Measurements from ENCODE around the gene MYBPHL. TPM values are rescaled to one million over a fixed set of nuclear protein-coding genes. Genes with fewer than 3 reads are reported as not detected.

The MYBPHL gene, protein sequence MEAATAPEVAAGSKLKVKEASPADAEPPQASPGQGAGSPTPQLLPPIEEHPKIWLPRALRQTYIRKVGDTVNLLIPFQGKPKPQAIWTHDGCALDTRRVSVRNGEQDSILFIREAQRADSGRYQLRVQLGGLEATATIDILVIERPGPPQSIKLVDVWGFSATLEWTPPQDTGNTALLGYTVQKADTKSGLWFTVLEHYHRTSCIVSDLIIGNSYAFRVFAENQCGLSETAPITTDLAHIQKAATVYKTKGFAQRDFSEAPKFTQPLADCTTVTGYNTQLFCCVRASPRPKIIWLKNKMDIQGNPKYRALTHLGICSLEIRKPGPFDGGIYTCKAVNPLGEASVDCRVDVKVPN
- total RNA-seq (2014; rRNA removed; shearing (Covaris generic)): not detected in 2 replicates

- Histone ChIP-seq H3K4me1 (replicated peaks) (no peaks in the 10 kb centered on the region), H3K4me3 (no peak within 1 kb of the TSS), H3K27me3 (replicated peaks) (no peaks in the 10 kb centered on the region), H3K36me3 (no peaks in the 10 kb centered on the region), H3K27ac (no peak within 1 kb of the TSS), H3K9me3 (replicated peaks) (no peaks in the 10 kb centered on the region)
- no peak for DNase-seq (ENCODE audit: low read depth in 1 of 2, low spot score in 2 of 2)
Measured at GRCh38 chr1:109306832-109307273, at the start of gene MYBPHL. Gene MYBPHL (minus strand): TSS chr1:109307011. CDS start chr1:109306991, 20 bp downstream.

- Histone ChIP-seq H3K4me1 (replicated peaks) (peaks cover 12% of the 10 kb centered on the region), H3K27ac (no peak overlapping the region), H3K36me3 (no peaks in the 10 kb centered on the region), H3K27me3 (replicated peaks) (no peaks in the 10 kb centered on the region), H3K9me3 (replicated peaks) (no peaks in the 10 kb centered on the region), H3K4me3 (no peak overlapping the region)
- no peak for DNase-seq (ENCODE audit: low read depth in 1 of 2, low spot score in 2 of 2)
Measured at GRCh38 chr1:109356505-109356904, 49.7 kb upstream of the MYBPHL start.

- no peak for DNase-seq (ENCODE audit: low read depth in 1 of 2, low spot score in 2 of 2)
- H3K36me3 ChIP-seq: no peaks in the 10 kb centered on the region
- H3K9me3 ChIP-seq (replicated peaks): no peaks in the 10 kb centered on the region
- peaks cover 4% of the 10 kb centered on the region; the same call in 1 of the 2 replicates for H3K4me1 ChIP-seq (replicated peaks)
- no peak overlapping the region for H3K4me3 ChIP-seq
- no peaks in the 10 kb centered on the region for H3K27me3 ChIP-seq (replicated peaks)
- H3K27ac ChIP-seq: no peak overlapping the region
Measured at GRCh38 chr1:109354929-109355328, 48.1 kb upstream of the MYBPHL start.

- no peak for DNase-seq (ENCODE audit: low read depth in 1 of 2, low spot score in 2 of 2)
- Histone ChIP-seq H3K4me1 (replicated peaks) (peaks cover 3% of the 10 kb centered on the region; the same call in 1 of the 2 replicates), H3K27ac (no peak overlapping the region), H3K36me3 (no peaks in the 10 kb centered on the region), H3K9me3 (replicated peaks) (no peaks in the 10 kb centered on the region), H3K27me3 (replicated peaks) (no peaks in the 10 kb centered on the region), H3K4me3 (no peak overlapping the region)
Measured at GRCh38 chr1:109351457-109351856, 44.6 kb upstream of the MYBPHL start.

- no peak for DNase-seq (ENCODE audit: low read depth in 1 of 2, low spot score in 2 of 2)
- Histone ChIP-seq H3K36me3 (no peaks in the 10 kb centered on the region), H3K27me3 (replicated peaks) (no peaks in the 10 kb centered on the region), H3K9me3 (replicated peaks) (no peaks in the 10 kb centered on the region), H3K4me1 (replicated peaks) (no peaks in the 10 kb centered on the region), H3K4me3 (no peak overlapping the region), H3K27ac (no peak overlapping the region)
Measured at GRCh38 chr1:109350655-109351054, 43.8 kb upstream of the MYBPHL start.

GRCh38 chr1:109350182-109350581, 43.4 kb upstream of the MYBPHL start:
- Histone ChIP-seq H3K27me3 (replicated peaks) (no peaks in the 10 kb centered on the region), H3K36me3 (no peaks in the 10 kb centered on the region), H3K4me3 (no peak overlapping the region), H3K9me3 (replicated peaks) (no peaks in the 10 kb centered on the region), H3K4me1 (replicated peaks) (no peaks in the 10 kb centered on the region), H3K27ac (no peak overlapping the region)
- no peak for DNase-seq (ENCODE audit: low read depth in 1 of 2, low spot score in 2 of 2)

GRCh38 chr1:109347511-109347910, 40.7 kb upstream of the MYBPHL start:
- Histone ChIP-seq H3K36me3 (no peaks in the 10 kb centered on the region), H3K27me3 (replicated peaks) (no peaks in the 10 kb centered on the region), H3K9me3 (replicated peaks) (no peaks in the 10 kb centered on the region), H3K27ac (no peak overlapping the region), H3K4me3 (no peak overlapping the region), H3K4me1 (replicated peaks) (no peaks in the 10 kb centered on the region)
- DNase-seq (ENCODE audit: low read depth in 1 of 2, low spot score in 2 of 2): no peak

- Histone ChIP-seq H3K4me1 (replicated peaks) (no peaks in the 10 kb centered on the region), H3K27me3 (replicated peaks) (no peaks in the 10 kb centered on the region), H3K27ac (no peak overlapping the region), H3K9me3 (replicated peaks) (no peaks in the 10 kb centered on the region), H3K4me3 (no peak overlapping the region), H3K36me3 (no peaks in the 10 kb centered on the region)
- DNase-seq (ENCODE audit: low read depth in 1 of 2, low spot score in 2 of 2): no peak
Measured at GRCh38 chr1:109341944-109342930, 35.4 kb upstream of the MYBPHL start.

DNA sequence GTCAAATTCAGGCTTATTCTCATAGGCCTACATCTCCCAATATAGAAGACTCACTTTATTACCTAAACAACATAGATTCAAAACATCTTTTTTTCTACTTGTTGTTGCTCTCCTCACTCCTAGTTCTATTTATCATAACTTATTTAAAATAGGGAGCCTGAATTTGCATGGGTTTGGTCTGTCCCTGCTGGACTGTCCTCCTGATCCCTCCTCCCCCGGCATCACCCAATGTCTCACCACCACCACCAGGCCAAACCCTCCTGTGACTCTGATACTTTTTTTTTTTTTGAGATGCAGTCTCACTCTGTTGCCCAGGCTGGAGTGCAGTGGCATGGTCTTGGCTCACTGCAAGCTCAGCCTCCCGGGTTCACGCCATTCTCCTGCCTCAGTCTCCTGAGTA, 31.8 kb upstream of the MYBPHL start:
- DNase-seq (ENCODE audit: low read depth in 1 of 2, low spot score in 2 of 2): no peak
- H3K27me3 ChIP-seq (replicated peaks): no peaks in the 10 kb centered on the region

GRCh38 chr1:109338091-109338490, 31.3 kb upstream of the MYBPHL start:
- Histone ChIP-seq H3K36me3 (peaks cover 13% of the 10 kb centered on the region), H3K4me3 (no peak overlapping the region), H3K9me3 (replicated peaks) (no peaks in the 10 kb centered on the region), H3K27me3 (replicated peaks) (no peaks in the 10 kb centered on the region), H3K27ac (no peak overlapping the region), H3K4me1 (replicated peaks) (no peaks in the 10 kb centered on the region)
- no peak for DNase-seq (ENCODE audit: low read depth in 1 of 2, low spot score in 2 of 2)

More for the DNA sequence above, 31.8 kb upstream of the MYBPHL start:
- Histone ChIP-seq H3K4me1 (replicated peaks) (no peaks in the 10 kb centered on the region), H3K4me3 (no peak overlapping the region), H3K27ac (no peak overlapping the region), H3K9me3 (replicated peaks) (no peaks in the 10 kb centered on the region), H3K36me3 (peaks cover 13% of the 10 kb centered on the region)

DNA sequence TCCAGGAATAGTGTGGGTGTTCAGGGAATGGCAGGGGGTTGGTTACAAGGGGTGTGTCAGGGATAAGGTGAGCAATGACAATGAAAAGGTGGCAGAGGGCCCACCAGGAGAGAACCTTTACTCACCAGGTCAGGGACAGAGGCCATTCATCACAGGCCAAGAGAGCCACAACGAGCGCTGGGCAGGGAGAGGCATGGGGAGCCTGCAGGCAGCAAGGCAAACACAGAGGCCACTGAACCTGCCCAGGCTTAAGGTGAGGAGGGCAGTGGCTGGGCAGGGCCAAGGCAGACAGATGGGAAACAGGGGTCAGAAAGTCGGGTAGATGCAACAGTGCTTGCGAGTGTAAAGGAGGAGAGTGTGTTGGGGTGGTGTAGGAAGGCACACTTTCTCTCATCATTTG, 28.3 kb upstream of the MYBPHL start:
- Histone ChIP-seq H3K4me3 (no peak overlapping the region), H3K27ac (no peak overlapping the region), H3K36me3 (peaks cover 16% of the 10 kb centered on the region), H3K27me3 (replicated peaks) (no peaks in the 10 kb centered on the region), H3K9me3 (replicated peaks) (peaks cover 3% of the 10 kb centered on the region; the same call in 1 of the 2 replicates), H3K4me1 (replicated peaks) (no peaks in the 10 kb centered on the region)
- peak in 1 of 2 experiments; percentile 24 for DNase-seq (ENCODE audit: low read depth in 1 of 2, low spot score in 2 of 2)

GRCh38 chr1:109331113-109331512, 24.3 kb upstream of the MYBPHL start:
- no peaks in the 10 kb centered on the region for H3K27me3 ChIP-seq (replicated peaks)
- no peak overlapping the region for H3K4me3 ChIP-seq
- H3K36me3 ChIP-seq: peaks cover 20% of the 10 kb centered on the region
- H3K9me3 ChIP-seq (replicated peaks): peaks cover 3% of the 10 kb centered on the region; the same call in 1 of the 2 replicates
- no peaks in the 10 kb centered on the region for H3K4me1 ChIP-seq (replicated peaks)
- no peak for DNase-seq (ENCODE audit: low read depth in 1 of 2, low spot score in 2 of 2)
- no peak overlapping the region for H3K27ac ChIP-seq

GRCh38 chr1:109327285-109327684, 20.5 kb upstream of the MYBPHL start:
- no peaks in the 10 kb centered on the region for H3K27me3 ChIP-seq (replicated peaks)
- DNase-seq (ENCODE audit: low read depth in 1 of 2, low spot score in 2 of 2): peak in 1 of 2 experiments; percentile 16
- peaks cover 11% of the 10 kb centered on the region for H3K36me3 ChIP-seq
- no peaks in the 10 kb centered on the region for H3K4me1 ChIP-seq (replicated peaks)
- peaks cover 3% of the 10 kb centered on the region; the same call in 1 of the 2 replicates for H3K9me3 ChIP-seq (replicated peaks)
- no peak overlapping the region for H3K4me3 ChIP-seq
- no peak overlapping the region for H3K27ac ChIP-seq

DNA sequence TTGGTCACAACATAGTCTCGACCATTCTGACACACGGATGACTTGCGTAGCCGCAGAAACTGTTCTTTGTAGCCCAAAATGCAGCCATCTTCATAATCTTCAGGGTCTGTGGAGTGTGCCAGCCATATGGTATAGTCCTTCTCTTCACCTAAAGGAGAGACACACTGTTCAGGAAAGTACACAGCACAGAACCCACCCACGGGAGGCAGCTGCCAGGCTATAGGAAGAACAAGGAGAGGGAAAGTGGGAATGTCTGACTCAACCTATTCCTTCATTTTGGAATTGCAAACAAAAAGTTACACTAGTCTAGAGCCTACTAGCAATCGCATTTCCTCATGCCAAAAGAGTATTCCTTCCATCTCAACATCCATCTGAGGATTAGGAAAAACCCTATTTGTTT, 16.2 kb upstream of the MYBPHL start:
- no peak overlapping the region for H3K4me3 ChIP-seq
- H3K4me1 ChIP-seq (replicated peaks): no peaks in the 10 kb centered on the region
- no peaks in the 10 kb centered on the region for H3K27me3 ChIP-seq (replicated peaks)
- peaks cover 8% of the 10 kb centered on the region for H3K36me3 ChIP-seq
- H3K27ac ChIP-seq: no peak overlapping the region
- no peaks in the 10 kb centered on the region for H3K9me3 ChIP-seq (replicated peaks)
- DNase-seq (ENCODE audit: low read depth in 1 of 2, low spot score in 2 of 2): no peak

All from SJSA1 (cell line).